Lower leg skin (tissue), 3 donors: ENCODE data around the gene ARMH3.

ENCODE experiments used
- POLR2A ChIP-seq, 2 donors: fragments of 450-650 bp; IDR thresholded peaks; one replicate each; pipeline ENCODE4 v1.6.1; 2016 to 2017; ENCODE audit warnings: antibody characterized with exemption in 2 of 2, mild to moderate bottlenecking in 1 of 2, moderate library complexity in 1 of 2
- TF ChIP-seq, protein P1 (sequence below), 3 donors: fragments of 450-650 bp; IDR thresholded peaks; one replicate each; pipeline ENCODE4 v1.5.1; 2016; ENCODE audit warnings: antibody characterized with exemption in 3 of 3, mild to moderate bottlenecking in 3 of 3, moderate library complexity in 2 of 3

DNA sequence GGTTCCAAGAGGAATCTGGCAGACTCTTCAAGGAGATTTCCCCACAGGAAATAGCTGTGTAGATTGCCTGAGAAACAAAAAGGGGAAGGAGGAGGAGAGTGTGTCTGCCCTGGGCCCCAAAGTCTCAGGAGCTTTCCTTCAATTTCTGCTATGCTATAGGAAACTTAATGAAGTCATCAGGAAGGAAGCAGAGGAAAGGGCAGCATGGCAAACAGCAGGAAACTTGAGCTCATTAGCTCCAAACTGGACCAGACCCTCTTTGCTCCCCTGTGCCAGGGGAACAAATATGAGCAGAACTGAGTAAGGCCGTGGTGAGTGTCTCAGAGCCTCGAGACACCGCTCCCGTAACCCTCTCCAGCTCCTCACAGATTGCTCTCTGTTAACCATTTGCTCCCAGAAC, 207.6 kb downstream of the ARMH3 start:
- TF ChIP-seq, protein P1, sequence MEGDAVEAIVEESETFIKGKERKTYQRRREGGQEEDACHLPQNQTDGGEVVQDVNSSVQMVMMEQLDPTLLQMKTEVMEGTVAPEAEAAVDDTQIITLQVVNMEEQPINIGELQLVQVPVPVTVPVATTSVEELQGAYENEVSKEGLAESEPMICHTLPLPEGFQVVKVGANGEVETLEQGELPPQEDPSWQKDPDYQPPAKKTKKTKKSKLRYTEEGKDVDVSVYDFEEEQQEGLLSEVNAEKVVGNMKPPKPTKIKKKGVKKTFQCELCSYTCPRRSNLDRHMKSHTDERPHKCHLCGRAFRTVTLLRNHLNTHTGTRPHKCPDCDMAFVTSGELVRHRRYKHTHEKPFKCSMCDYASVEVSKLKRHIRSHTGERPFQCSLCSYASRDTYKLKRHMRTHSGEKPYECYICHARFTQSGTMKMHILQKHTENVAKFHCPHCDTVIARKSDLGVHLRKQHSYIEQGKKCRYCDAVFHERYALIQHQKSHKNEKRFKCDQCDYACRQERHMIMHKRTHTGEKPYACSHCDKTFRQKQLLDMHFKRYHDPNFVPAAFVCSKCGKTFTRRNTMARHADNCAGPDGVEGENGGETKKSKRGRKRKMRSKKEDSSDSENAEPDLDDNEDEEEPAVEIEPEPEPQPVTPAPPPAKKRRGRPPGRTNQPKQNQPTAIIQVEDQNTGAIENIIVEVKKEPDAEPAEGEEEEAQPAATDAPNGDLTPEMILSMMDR (IDR thresholded peaks at IDR 0.05): no peak
- no peak for TF ChIP-seq POLR2A (IDR thresholded peaks at IDR 0.05)
